OCI-LY1 (cell line): ENCODE measurements around the gene ALDH1L1.
A peak's percentile ranks its signal among the peaks of the same experiment; 100 is the strongest.

ENCODE experiments used
- H2AFZ ChIP-seq: fragments of 200-600 bp; sonication (generic), shearing (Covaris generic); 2 replicates; pipeline ENCODE4 v1.6.0; 2014; ENCODE audit warnings: antibody characterized with exemption, mild to moderate bottlenecking, low read length
- H3F3A ChIP-seq: fragments of 200-600 bp; sonication (generic), shearing (Covaris generic); 2 replicates; pipeline ENCODE4 v1.6.0; 2014; ENCODE audit warnings: mild to moderate bottlenecking, antibody characterized with exemption, low read length, moderate library complexity; ENCODE audit not compliant: insufficient read depth
- H3K27ac ChIP-seq: fragments of 200-600 bp; sonication (generic); 2 replicates; pipeline ENCODE4 v1.5.1; 2014; ENCODE audit warnings: low read length, mixed run types, mild to moderate bottlenecking, low read depth; ENCODE audit not compliant: poor library complexity, severe bottlenecking
- H3K27me3 ChIP-seq: fragments of 200-600 bp; sonication (generic); 2 replicates; pipeline ENCODE4 v1.6.0; 2014; ENCODE audit warnings: antibody characterized with exemption, mild to moderate bottlenecking, low read length, moderate library complexity; ENCODE audit not compliant: insufficient read depth
- H3K36me3 ChIP-seq: fragments of 200-600 bp; sonication (generic); 2 replicates; pipeline ENCODE4 v1.6.1; 2014; ENCODE audit warnings: mild to moderate bottlenecking, antibody characterized with exemption, low read length, moderate library complexity, mixed read lengths; ENCODE audit not compliant: insufficient read depth
- H3K4me1 ChIP-seq: fragments of 200-600 bp; sonication (generic); 2 replicates; pipeline ENCODE4 v1.5.1; 2014; ENCODE audit warnings: mild to moderate bottlenecking, low read length, moderate library complexity; ENCODE audit not compliant: insufficient read depth, severe bottlenecking
- H3K4me2 ChIP-seq: fragments of 200-600 bp; sonication (generic), shearing (Covaris generic); 2 replicates; pipeline ENCODE4 v1.6.1; 2014; ENCODE audit warnings: low read length
- H3K4me3 ChIP-seq: fragments of 200-600 bp; sonication (generic); 2 replicates; pipeline ENCODE4 v1.5.1; 2014; ENCODE audit warnings: low read length, low read depth, mild to moderate bottlenecking, mixed read lengths; ENCODE audit not compliant: poor library complexity, severe bottlenecking
- H3K79me2 ChIP-seq: fragments of 200-600 bp; shearing (Covaris generic); 2 replicates; pipeline ENCODE4 v1.6.1; 2016; ENCODE audit warnings: mixed run types, low read length, mixed read lengths; ENCODE audit not compliant: insufficient read depth
- H3K9ac ChIP-seq: fragments of 200-600 bp; sonication (generic), shearing (Covaris generic); 2 replicates; pipeline ENCODE4 v1.6.1; 2014; ENCODE audit warnings: mild to moderate bottlenecking, low read length, mixed read lengths
- H3K9me2 ChIP-seq: fragments of 200-600 bp; sonication (generic), shearing (Covaris generic); 2 replicates; pipeline ENCODE4 v1.6.1; 2014; ENCODE audit warnings: low read depth, mild to moderate bottlenecking, low read length, mixed read lengths
- H3K9me3 ChIP-seq: fragments of 200-600 bp; shearing (Covaris generic); 2 replicates; pipeline ENCODE4 v1.6.1; 2014; ENCODE audit warnings: low read length, mixed read lengths
- H4K20me1 ChIP-seq: fragments of 200-600 bp; sonication (generic), shearing (Covaris generic); 2 replicates; pipeline ENCODE4 v1.6.0; 2016; ENCODE audit warnings: mild to moderate bottlenecking, low read length; ENCODE audit not compliant: insufficient read depth
- CTCF ChIP-seq: fragments of 200-600 bp; sonication (generic), shearing (Covaris generic); IDR thresholded peaks from 2 replicates; pipeline ENCODE4 v1.5.1; 2017; ENCODE audit warnings: mild to moderate bottlenecking, antibody characterized with exemption, low read length, moderate library complexity, mixed read lengths
- EZH2 ChIP-seq: fragments of 200-600 bp; sonication (generic), shearing (Covaris generic); IDR thresholded peaks from 2 replicates; pipeline ENCODE4 v1.8.0; 2017; ENCODE audit warnings: borderline replicate concordance, mixed run types, mild to moderate bottlenecking, antibody characterized with exemption, low read length, moderate library complexity, mixed read lengths

ALDH1L1 gene

GRCh38 chr3:126084768-126085180, 95.6 kb downstream of the ALDH1L1 start:
- Histone ChIP-seq H3K27ac (no peak overlapping the region), H3K4me1 (peaks cover 18% of the 10 kb centered on the region), H4K20me1 (no peaks in the 10 kb centered on the region), H3K79me2 (no peaks in the 10 kb centered on the region), H3K4me3 (peak overlapping the region; percentile 82), H3K9me2 (no peaks in the 10 kb centered on the region), H3K9ac (peak overlapping the region; percentile 86), H3K4me2 (peak overlapping the region; percentile 79), H3K36me3 (no peaks in the 10 kb centered on the region), H3K27me3 (no peaks in the 10 kb centered on the region), H3F3A (no peaks in the 10 kb centered on the region), H2AFZ (no peak overlapping the region), H3K9me3 (peaks cover 11% of the 10 kb centered on the region)
- TF ChIP-seq EZH2, result no peak
- no peak for TF ChIP-seq CTCF

DNA sequence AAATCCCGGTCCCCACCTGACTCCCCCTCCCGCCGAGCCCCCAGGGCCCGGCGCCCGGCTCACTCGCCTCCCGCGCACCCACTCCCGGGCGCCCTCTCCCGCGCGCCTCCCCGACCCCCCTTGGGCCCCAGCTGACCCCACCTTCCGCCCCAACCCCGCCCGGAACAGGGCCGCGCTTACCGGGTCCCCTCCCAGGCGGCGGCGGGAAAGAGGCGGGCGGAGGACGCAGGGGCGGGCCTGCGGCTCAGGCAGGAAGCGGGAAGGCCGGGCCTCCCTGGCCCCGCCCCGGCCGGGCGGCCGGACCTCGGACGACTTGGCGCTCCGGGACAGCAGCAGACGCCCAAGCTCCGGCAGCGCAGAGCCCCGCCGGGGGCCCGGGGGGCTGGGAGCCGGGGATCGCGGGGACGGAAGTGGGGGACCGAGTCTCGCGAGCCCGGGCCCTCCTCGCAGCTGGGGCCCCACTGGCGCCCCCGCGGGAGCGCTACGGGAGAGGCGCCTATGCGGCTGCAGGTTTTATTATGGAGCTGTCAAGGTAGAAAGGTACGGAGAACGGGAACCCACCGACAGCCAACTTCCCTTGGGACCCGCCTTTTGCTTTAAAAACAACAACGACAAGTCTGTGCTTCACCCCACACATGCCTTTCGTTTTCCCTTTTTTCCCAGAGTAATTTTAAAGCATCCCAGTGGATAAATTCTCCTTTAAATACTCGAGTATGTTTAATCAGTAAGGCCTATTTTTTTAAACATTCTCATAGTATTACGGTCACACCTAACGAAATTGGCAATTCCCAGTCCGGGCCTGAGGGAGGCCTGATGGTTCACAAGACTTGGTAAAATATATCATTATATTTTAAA, 96.2 kb downstream of the ALDH1L1 start, which contains the start of gene SLC41A3:
TSS of gene SLC41A3 (minus strand) at position 212 of the 855 bp plus-strand sequence. CDS start 15,905 bp downstream, outside the sequence.
- Histone ChIP-seq H3K27me3 (no peaks in the 10 kb centered on the region), H3K36me3 (no peaks in the 10 kb centered on the region), H3K4me3 (peak within 1 kb of the TSS; percentile 82), H3K9me3 (peaks cover 11% of the 10 kb centered on the region), H3K4me2 (peak within 1 kb of the TSS; percentile 79), H4K20me1 (no peaks in the 10 kb centered on the region), H3K79me2 (no peaks in the 10 kb centered on the region), H2AFZ (no peak within 1 kb of the TSS), H3K9ac (peak within 1 kb of the TSS; percentile 86), H3K27ac (peak within 1 kb of the TSS; percentile 30), H3F3A (no peaks in the 10 kb centered on the region), H3K9me2 (no peaks in the 10 kb centered on the region), H3K4me1 (peaks cover 18% of the 10 kb centered on the region)
- peak; percentile 54 for TF ChIP-seq CTCF
- TF ChIP-seq EZH2, result no peak

DNA sequence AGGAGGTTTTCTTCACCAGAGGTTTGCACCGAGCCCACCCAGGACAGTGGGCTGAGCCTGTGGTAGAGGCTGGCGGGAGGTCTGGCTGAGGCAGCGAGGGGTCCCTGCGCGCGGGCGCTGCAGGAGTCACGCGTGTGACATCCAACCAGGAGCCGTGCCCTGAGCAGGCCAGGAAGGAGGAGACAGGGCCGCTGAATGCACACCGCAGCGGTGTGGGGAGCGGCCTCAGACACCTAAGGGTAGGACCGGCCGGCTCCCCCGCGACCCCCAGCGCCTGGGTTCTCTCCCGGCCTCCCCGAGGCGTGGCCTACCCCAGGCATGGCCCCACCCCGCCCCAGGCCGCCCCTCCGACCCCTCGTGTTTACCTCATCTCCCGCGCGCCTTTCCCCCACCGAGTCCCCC, 96.9 kb downstream of the ALDH1L1 start:
- H3K4me2 ChIP-seq, result peak overlapping the region; percentile 79
- H3K9me3 ChIP-seq, result peaks cover 8% of the 10 kb centered on the region
- H3K9me2 ChIP-seq, result no peaks in the 10 kb centered on the region
- peaks cover 18% of the 10 kb centered on the region for H3K4me1 ChIP-seq
- H3K9ac ChIP-seq, result peak overlapping the region; percentile 86
- peak overlapping the region; percentile 82 for H3K4me3 ChIP-seq
- H3K36me3 ChIP-seq, result no peaks in the 10 kb centered on the region
- no peak overlapping the region for H2AFZ ChIP-seq
- no peaks in the 10 kb centered on the region for H4K20me1 ChIP-seq
- peak overlapping the region; percentile 30 for H3K27ac ChIP-seq
- no peak for TF ChIP-seq EZH2
- no peak for TF ChIP-seq CTCF
- no peaks in the 10 kb centered on the region for H3F3A ChIP-seq
- no peaks in the 10 kb centered on the region for H3K27me3 ChIP-seq
- H3K79me2 ChIP-seq, result no peaks in the 10 kb centered on the region
